OCI-LY3 (cell line): Measurements from ENCODE around the gene TESK2.
"Not testable (repeated sequence)": the region's sequence is repeated elsewhere in the genome, so short reads cannot be mapped to it uniquely, and the experiment has no call there.

ENCODE experiments used
- EZH2phosphoT487 ChIP-seq: fragments of 200-600 bp; shearing (Covaris generic); IDR thresholded peaks from 2 replicates; pipeline ENCODE4 v1.6.1; 2018; ENCODE audit warnings: antibody characterized with exemption, mixed run types, low read depth
- TF ChIP-seq, protein P1 (sequence below): fragments of 200-600, 300-600 bp; sonication (generic); IDR thresholded peaks from 2 replicates; pipeline ENCODE4 v1.5.1; 2014; ENCODE audit warnings: antibody characterized with exemption, low read length, low read depth

DNA sequence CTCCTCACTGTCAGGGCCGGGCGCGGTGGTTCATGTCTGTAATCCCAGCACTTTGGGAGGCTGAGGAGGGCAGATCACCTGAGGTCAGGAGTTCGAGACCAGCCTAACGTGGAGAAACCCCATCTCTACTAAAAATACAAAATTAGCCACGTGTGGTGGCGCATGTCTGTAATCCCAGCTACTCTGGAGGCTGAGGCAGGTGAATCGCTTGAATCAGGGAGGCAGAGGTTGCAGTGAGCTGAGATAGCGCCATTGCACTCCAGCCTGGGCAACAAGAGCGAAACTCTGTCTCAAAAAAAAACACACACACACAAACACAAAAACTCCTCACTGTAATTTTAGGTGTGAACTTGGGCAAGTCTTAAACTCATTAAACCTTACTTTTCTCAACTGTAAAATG is 33.0 kb upstream of the TESK2 start:
- TF ChIP-seq, protein P1, sequence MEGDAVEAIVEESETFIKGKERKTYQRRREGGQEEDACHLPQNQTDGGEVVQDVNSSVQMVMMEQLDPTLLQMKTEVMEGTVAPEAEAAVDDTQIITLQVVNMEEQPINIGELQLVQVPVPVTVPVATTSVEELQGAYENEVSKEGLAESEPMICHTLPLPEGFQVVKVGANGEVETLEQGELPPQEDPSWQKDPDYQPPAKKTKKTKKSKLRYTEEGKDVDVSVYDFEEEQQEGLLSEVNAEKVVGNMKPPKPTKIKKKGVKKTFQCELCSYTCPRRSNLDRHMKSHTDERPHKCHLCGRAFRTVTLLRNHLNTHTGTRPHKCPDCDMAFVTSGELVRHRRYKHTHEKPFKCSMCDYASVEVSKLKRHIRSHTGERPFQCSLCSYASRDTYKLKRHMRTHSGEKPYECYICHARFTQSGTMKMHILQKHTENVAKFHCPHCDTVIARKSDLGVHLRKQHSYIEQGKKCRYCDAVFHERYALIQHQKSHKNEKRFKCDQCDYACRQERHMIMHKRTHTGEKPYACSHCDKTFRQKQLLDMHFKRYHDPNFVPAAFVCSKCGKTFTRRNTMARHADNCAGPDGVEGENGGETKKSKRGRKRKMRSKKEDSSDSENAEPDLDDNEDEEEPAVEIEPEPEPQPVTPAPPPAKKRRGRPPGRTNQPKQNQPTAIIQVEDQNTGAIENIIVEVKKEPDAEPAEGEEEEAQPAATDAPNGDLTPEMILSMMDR: not testable (repeated sequence)
- TF ChIP-seq EZH2phosphoT487: not testable (repeated sequence)
